A673 (cell line): Measurements from ENCODE around the gene CD6.

Experiments
- EZH2 ChIP-seq: fragments of 200-600 bp; sonication (generic); IDR thresholded peaks from 2 replicates; pipeline ENCODE4 v1.6.1; 2017; ENCODE audit warnings: borderline replicate concordance, low read depth, mild to moderate bottlenecking, mixed read lengths, antibody characterized with exemption, low read length; ENCODE audit not compliant: poor library complexity, severe bottlenecking
- TF ChIP-seq, protein P1 (sequence below): fragments of 300-800, 200-600 bp; sonication (generic); conservative IDR thresholded peaks from 2 replicates; pipeline ENCODE4 v1.5.1; 2017; ENCODE audit warnings: low read depth, mild to moderate bottlenecking, antibody characterized with exemption, low read length, moderate library complexity, mixed read lengths

DNA sequence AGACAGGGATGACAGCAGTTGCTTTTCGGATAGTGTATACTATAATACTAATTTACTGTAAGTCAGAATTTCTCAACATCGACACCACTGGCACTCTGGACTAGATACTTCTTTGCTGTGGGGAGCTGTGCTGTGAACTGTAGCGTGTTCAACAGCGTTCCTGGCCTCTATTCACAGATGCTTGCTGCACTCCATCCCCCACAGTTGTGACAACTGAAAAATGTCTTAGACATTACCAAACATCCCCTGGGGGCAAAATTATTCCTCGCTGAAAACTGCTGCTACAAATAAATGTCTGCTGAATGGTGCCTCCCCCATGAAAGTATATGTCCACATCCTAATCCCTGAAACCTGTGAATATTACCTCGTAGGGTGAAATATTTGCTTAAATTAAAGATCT, 12.0 kb upstream of the CD6 start:
- TF ChIP-seq, protein P1, sequence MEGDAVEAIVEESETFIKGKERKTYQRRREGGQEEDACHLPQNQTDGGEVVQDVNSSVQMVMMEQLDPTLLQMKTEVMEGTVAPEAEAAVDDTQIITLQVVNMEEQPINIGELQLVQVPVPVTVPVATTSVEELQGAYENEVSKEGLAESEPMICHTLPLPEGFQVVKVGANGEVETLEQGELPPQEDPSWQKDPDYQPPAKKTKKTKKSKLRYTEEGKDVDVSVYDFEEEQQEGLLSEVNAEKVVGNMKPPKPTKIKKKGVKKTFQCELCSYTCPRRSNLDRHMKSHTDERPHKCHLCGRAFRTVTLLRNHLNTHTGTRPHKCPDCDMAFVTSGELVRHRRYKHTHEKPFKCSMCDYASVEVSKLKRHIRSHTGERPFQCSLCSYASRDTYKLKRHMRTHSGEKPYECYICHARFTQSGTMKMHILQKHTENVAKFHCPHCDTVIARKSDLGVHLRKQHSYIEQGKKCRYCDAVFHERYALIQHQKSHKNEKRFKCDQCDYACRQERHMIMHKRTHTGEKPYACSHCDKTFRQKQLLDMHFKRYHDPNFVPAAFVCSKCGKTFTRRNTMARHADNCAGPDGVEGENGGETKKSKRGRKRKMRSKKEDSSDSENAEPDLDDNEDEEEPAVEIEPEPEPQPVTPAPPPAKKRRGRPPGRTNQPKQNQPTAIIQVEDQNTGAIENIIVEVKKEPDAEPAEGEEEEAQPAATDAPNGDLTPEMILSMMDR = no peak
- TF ChIP-seq EZH2 = no peak
